ENCODE results near the gene VMO1.

- TF ChIP-seq CTCF (IDR thresholded peaks at IDR 0.05) (no peak), POLR2A (IDR thresholded peaks at IDR 0.05) (no peak)
Observed at GRCh38 chr17:4769628-4770027, 16.5 kb downstream of the VMO1 start.

Data from right lobe of liver (tissue), 4 donors.